HG03064 (cell line): ENCODE results near the gene STPG3.

ENCODE experiments used
- ATAC-seq: cut with Tn5 transposase; IDR thresholded peaks from one replicate; pipeline ENCODE4 v1.9.1; 2021; ENCODE audit warnings: low read depth; ENCODE audit not compliant: unreplicated experiment

The STPG3 gene

GRCh38 chr9:137251194-137251461 lies at the start of gene STPG3:
TSS of gene STPG3 (plus strand) at chr9:137251286. CDS start at chr9:137251287, 1 bp downstream.
- no peak for ATAC-seq

DNA sequence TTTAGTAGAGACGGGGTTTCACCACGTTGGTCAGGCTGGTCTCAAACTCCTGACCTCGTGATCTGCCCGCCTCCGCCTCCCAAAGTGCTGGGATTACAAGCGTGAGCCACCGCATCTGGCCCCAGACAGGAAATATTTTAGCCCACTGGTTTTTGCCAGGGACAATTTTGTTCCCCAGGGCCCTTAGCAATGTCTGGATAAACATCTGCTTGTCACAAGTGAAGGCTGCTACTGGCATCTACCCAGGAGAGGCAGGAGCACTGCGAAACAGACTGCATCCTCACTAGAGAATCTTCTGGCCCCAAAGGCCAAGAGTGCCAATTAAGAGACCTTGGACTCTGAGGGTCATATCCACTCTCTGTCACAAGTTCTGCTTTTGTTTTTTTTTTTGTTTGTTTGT lies 48.1 kb upstream of the STPG3 start:
- no peak for ATAC-seq

GRCh38 chr9:137204731-137205125 lies 46.4 kb upstream of the STPG3 start:
- ATAC-seq, result no peak

DNA sequence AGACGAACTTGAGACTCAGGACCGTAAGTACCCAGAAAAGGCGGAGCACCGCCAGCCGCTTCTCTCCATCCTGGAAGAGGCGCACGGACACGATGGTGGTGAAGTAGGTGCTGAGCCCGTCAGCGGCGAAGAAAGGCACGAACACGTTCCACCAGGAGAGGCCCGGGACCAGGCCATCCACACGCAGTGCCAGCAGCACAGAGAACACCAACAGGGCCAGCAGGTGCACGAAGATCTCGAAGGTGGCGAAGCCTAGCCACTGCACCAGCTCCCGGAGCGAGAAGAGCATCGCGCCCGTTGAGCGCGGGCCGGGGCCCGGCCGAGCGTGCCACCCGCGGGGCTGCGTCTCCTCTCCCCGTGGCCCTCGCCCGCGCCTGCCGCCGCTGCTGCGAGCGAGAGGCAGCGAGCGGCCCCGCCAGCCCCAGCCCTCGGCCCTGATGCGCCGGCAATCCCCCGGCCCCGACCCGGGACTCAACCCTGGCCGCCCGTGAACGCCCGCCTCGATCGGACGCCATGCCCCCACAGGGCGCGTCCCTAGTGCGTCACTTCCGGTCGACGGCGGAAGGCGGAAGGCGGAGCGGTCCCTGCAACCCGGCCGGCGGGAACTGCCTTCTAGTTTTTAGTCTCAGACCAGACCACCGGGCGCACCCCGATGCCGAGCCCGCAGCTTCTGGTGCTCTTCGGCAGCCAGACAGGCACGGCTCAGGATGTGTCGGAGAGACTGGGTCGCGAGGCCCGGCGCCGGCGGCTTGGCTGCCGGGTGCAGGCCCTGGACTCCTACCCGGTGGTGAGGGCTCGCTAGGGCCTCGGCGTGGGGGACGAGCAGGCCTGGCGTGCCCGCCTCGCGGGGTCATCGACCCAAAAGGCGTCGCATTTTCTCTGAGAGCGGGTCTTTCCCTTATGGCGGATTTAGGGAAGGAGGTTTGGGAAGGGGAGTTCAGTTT lies 45.7 kb upstream of the STPG3 start, which contains the start of the genes NDOR1 and TMEM203:
NDOR1 (plus strand) TSS at position 575 of the 944 bp plus-strand sequence; CDS start at position 653, 78 bp downstream.
TMEM203 (minus strand) TSS at position 523 of the 944 bp plus-strand sequence; CDS start at position 289, 234 bp downstream.
- no peak for ATAC-seq

DNA sequence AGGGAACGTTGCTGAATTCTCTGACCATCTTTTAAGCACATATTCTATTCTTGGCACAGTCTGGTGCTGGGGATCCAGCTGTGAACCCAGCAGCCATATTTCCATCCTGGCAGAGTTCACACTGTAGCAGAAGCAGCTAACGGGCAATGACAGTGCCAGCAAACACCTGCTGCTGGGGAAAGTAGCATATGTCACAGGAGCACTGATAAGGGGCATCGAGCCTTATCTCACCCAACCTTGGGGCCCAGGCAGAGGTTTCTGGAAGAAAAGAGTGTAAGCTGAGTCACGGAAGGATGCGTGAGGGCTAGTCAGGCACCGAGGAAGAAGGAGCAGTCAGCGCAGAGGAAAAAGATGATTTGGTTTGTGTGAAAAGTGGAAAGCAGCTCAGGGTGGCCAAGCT lies 44.5 kb upstream of the STPG3 start:
- ATAC-seq, result no peak

DNA sequence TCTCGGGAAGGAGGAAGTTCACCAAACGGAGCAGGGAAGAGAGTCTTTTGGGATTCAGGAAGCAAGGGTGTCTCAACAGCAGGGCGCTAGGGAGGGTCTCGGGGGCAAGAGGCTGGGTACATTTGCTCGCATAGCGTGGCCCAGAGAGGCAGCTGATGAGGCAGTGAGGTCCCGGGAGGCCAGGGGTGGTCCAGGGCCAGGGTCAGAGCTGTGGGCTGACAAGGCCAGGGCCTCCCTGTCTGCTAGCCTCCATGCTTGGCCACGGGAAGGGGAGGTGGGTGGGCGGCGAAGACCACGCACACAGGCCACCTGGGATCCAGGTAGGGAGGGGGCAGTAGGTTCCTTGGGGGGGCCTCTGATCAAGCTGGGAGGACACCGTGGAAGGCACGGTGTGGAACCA lies 39.6 kb upstream of the STPG3 start:
- no peak for ATAC-seq

- no peak for ATAC-seq
Observed at GRCh38 chr9:137212520-137212919, 38.6 kb upstream of the STPG3 start.

DNA sequence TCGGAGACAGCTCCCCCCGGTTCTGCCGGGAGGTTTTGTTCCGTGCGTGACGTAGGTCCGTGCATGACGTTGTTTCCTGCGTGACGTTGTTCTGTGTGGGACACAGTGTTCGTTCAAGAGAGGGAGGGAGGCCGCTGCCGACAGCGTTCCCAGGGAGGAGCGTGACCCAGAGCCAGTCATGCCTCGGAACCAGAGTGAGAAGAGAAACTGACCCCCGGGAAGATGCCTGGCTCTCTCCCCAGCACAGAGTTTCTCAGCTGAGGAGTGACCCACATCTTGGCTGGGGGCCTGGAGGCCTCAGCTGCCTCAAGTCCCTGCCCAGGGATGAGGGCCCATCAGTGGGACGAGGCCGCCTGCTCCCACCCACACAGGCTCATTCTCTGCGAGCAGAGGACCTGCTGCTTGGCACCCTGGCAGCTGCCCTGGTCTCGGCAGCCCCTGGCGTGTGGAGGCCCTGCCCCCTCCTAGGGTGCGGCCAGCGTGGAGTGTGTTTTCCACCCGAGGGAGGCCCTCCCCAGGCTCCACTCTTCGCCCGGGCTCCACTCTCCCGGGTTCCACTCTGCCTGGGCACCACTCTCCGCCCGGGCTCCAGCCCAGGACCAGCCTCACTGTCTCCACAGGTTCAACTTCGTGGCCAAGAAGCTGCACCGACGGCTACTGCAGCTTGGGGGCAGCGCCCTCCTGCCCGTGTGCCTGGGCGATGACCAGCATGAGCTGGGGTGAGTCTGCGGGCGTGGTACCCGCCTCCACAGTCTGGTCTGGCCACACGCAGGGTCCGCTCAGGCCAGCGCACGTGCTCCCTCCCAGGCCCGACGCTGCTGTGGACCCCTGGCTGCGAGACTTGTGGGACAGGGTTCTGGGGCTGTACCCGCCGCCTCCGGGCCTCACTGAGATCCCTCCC lies 37.7 kb upstream of the STPG3 start:
- ATAC-seq, result no peak

- ATAC-seq, result no peak
Observed at GRCh38 chr9:137214620-137215019, 36.5 kb upstream of the STPG3 start.

GRCh38 chr9:137215196-137215986 lies 35.7 kb upstream of the STPG3 start:
- ATAC-seq, result no peak

DNA sequence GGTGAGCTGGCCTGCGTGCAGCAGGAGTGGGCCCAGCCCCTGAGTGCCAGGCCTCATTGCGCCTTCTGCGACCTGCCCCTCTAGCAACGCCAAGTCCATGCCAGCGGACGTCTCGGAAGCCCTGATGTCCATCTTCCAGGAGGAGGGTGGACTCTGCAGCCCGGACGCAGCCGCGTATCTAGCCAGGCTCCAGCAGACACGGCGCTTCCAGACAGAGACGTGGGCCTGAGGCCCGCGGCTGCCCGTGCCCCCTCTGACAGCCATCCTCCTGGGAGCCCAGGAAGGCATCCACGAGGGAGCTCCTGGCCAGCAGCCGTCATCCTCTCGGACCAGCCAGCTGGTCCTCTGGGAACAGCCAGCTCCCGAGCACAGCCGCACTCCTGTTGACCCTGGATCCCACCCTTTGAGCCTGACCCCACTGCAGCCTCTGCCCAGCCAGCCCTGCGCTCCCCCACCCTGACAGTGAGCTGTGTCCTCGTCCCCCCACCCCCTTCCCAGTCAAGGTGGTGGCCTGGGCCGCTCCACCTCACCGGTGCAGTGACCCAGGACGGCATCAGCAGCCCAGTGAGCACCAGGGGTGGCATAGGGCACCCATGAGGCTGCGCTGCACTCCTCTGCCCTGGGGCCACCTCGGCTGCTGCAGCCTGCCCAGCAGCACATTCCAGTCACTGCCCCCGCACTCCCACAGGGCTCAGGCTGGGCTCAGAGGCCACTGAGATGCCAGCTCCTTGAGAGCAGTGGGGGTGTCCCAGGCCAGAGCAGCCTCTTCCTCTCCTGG lies 34.7 kb upstream of the STPG3 start:
- ATAC-seq, result no peak

- no peak for ATAC-seq
Observed at GRCh38 chr9:137217276-137218211, 33.5 kb upstream of the STPG3 start.

- no peak for ATAC-seq
Observed at GRCh38 chr9:137218212-137218753, 32.8 kb upstream of the STPG3 start.

DNA sequence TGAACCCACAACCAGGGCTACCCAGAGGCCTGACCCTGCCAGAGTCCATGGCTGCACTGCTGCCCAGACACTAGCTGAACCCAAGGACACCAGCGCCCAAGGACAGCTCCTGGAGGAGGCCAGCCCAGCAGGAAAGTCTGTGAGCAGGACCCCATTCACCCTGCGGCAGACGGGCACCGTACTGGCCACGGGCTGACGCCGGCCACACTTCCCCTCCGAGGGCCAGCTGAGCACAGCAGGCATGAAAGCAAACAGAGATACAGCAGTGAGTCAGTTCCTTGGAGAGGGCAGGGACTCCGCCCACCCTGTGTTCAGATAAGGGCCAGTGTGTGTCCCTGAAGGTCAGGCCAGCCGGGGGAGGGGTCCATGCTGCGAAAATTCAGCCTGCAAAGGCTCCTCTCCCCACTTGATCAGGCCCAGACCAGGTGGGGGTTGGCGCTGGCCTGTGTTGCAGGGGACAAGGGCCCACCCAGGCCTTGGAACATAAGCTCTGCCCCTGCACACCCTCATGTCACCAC lies 32.3 kb upstream of the STPG3 start:
- no peak for ATAC-seq

- ATAC-seq, result no peak
Observed at GRCh38 chr9:137219757-137220316, 31.2 kb upstream of the STPG3 start.

- no peak for ATAC-seq
Observed at GRCh38 chr9:137220317-137221094, 30.6 kb upstream of the STPG3 start.

DNA sequence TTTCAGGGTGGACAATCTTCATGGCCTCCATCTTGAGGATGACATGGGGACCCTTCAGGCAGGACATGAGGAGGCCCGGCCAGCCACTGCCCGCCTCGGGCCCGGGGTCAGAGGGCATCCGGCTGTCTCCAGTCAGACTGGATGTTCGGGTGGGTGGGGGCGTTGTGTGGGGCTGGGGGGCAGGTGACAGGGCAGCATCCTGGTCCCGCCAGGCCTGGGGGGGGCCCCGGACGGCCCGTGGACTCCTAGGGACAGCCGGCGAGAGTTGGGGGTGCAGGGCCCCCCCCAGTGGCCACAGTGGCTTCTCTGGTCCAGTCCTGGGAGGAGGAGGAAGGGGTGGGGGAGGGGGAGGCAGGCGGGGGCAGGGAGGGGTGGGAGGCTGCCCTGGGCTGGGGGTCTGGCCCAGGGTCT lies 30.0 kb upstream of the STPG3 start:
- ATAC-seq, result no peak
